Hippocampal formation (tissue), 2 donors: ENCODE results near the gene CCP110.
A peak's percentile ranks its signal among the peaks of the same experiment; 100 is the strongest.
"Not testable (repeated sequence)": the region's sequence is repeated elsewhere in the genome, so short reads cannot be mapped to it uniquely, and the experiment has no call there.

Source experiments
- DNase-seq, 2 donors: peaks; one replicate each; lab custom pipeline; 2025; lab: John Stamatoyannopoulos, UW

The CCP110 gene

GRCh38 chr16:19507867-19508266 lies 15.9 kb upstream of the CCP110 start:
- DNase-seq = no peak

GRCh38 chr16:19512297-19512696 lies 11.4 kb upstream of the CCP110 start:
- no peak for DNase-seq

DNA sequence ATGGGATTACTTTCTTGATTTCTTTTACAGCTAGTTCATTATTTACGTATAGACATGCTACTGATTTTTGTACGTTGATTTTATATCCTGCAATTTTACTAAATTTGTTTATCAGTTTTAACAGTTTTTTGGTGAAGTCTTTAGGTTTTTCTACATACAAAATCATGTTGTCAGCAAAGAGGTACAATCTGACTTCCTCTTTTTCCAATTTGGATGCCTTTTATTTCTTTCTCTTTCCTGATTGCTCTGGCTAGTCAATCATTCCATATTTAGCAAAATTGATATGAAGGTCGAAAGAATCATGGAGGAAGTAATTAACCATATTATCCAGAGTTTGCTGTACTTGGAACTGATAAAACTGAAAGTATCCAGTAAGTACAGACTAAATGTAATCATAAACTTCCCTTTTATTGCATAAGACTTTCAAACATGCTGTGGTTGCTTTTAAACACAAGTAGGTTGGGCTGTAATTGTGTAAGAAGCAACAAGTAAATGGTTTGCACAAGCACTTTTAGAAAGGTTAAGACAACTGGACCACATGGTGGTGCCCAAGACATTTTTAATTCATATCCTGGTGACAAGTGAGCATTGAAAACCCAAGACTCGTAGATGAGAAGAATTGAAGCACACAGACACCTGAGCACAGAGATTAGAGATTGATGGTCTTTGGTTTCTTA lies 10.2 kb upstream of the CCP110 start:
- DNase-seq = no peak

- DNase-seq = no peak
Measured at GRCh38 chr16:19515757-19516156, 8.0 kb upstream of the CCP110 start.

- DNase-seq = no peak
Measured at GRCh38 chr16:19517424-19518089, 6.2 kb upstream of the CCP110 start.

- no peak for DNase-seq
Measured at GRCh38 chr16:19518388-19518787, 5.4 kb upstream of the CCP110 start.

DNA sequence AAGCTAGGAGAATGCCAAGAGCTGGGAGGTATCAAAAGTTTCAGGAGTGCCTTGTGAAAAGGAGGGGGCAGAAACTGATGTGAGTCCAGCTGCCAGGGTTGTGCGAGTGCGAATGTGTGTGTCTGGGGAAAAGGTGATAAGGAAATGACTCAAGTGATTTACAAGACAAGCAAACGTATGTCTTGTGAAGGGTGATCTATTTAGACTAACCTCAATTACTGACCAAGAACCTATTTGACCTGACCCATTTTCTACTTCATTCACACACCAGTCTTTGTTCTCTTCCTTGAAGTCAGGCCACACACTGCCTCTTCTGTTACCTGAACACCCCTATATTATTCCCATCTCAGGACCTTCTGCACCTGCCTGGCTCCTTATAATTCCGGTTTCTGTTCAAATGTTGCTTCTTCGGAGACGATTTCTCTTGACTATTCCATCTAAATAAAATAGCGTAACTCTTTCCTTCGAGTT lies 2.8 kb upstream of the CCP110 start:
- DNase-seq = no peak

GRCh38 chr16:19521471-19522396 lies 2.0 kb upstream of the CCP110 start, which contains the start of gene GDE1:
TSS of gene GDE1 (minus strand) at chr16:19522098. CDS start at chr16:19521964, 134 bp downstream.
- peak; percentile 96 to 97 for DNase-seq

DNA sequence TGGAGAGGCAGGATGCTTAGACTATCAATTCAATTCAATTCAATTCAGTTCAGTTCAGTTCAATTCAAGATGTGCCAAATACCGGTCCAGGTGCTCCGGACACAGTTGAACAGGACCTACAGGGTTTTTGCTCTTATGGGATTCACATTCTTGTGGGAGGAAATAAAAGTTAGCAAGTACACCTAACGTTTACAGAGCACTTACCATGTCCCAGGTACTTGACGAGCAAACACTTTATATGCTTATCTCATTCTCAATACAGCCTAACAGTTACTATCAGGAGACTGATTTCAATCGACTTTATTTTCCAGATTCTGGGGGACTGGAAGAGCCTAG lies 1.4 kb upstream of the CCP110 start:
- no peak for DNase-seq

DNA sequence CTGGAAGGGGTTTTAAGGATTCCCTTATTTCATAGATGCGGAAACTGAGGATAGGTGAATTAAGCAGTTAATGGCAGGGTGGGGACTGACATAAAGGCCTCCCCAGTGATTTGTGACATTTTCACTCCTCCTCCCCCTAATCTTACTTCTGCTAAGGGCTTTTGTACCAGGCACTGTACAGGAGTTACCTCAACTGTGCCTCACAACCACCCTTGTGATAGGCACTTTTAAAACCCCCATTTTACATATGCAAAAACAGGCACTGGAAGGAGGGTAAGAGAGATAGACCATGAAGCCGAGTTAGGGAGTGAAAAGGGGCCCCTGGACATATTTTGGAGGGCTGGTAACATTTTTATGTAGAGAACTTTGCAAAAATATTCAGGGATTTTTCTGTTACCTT lies 982 bp upstream of the CCP110 start:
- no peak for DNase-seq

DNA sequence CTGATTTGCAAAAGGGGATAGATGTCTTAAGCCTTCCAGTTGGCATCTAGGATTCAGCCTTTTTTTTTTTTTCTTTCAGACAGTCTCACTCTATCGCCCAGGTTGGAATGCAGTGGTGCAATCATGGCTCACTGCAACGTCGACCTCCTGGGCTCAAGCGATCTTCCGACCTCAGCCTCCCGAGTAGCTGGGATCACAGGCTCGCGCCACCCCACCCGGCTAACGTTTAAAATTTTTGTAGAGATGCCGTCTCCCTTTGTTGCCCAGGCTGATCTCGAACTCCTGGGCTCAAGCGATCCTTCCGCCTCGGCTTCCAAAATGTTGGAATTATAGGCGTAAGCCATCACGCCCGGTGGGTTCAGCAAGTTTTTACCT lies 571 bp upstream of the CCP110 start:
- no peak for DNase-seq

- peak in 1 of 2 donors; percentile 43 for DNase-seq
Measured at GRCh38 chr16:19524356-19524615, 544 bp downstream of the CCP110 start.

DNA sequence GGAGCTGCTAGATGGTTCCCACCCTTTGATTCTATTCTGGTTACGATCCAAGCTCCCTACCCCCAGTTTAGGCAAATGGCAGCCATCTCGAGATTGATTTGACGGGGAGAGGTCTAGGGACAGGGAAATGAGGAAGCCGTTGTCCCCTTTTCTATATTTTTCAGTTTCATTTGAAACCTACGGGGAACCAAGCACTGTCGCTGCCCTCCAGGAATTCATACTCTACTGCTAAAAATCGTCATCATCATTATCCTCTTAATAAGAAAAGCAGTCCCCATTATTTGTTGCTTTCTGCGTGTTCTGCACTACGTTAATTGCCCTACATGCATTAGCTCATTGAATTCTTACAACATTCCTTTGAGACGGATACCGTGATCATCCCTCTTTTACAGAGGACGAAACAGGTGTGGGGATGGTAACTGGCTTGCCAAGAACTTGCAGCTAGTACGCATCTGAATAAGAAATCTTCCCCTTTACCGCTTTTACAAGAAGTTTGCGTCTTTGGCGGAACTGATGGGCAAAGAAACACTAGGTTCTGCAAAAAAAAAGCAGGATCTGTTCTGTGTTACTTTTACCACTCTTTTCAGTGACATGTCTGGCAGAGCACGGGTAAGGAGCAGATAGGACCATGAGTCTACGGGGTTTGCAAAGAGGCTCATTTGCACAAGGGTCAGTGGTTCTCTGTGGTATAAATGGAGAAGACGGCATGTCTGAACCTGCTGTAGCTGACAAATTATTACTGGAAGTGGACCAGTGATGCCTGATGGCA lies 1.1 kb downstream of the CCP110 start:
- DNase-seq = peak; percentile 25 to 65

DNA sequence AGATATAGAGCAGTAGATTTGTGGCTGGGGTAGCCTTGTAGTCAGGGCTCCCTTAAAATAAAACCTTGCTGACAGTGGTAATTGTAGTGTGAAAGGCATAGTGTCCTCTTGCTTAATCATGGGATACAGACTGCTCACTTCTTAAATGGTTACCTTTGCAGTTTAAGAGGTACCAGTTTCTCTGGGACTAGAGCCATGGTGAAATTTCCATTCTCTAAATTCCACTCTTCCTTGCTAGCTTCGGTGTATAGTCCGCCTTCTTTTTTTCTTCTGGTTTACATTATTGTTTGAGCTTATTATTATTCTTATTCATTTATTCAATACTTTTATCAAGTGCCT lies 1.6 kb downstream of the CCP110 start:
- DNase-seq = no peak

DNA sequence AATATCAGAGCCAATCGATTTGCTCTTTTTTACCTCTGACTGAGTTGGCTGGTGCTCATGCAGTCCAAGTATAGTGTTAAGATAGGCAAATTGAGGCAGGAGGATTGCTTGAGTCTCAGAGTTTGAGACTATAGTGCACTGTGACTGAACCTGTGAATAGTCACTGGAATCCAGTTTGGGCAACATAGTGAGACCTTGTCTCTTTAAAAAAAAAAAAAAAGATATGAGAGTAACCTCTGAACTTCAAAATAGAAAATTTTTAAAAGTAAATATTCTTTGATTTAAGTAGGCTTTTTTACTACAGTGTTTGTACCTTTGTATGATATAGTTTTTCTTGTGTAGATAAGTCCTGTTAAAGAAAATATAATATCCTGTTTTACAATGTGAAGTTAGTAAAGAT lies 3.4 kb downstream of the CCP110 start:
- no peak for DNase-seq

DNA sequence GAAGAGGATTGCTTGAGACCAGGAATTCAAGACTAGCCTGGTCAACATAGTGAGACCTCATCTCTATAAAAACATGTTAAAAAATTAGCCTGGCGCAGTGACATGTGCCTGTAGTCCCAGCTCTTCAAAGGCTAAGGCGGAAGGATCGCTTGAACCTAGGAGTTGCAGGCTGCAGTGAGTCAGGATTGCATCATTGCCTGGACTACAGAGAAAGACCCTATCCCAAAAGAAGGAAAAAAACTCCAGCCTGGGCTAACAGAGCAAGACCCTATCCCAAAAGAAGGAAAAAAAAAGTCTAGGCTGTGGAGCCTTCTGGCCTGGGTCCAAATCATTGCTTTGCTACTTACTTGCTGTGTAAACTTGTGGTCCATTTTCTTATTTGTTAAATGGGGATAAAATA lies 4.9 kb downstream of the CCP110 start:
- DNase-seq = no peak

GRCh38 chr16:19532601-19533000 lies 8.9 kb downstream of the CCP110 start:
- DNase-seq = peak in 1 of 2 donors; percentile 91

DNA sequence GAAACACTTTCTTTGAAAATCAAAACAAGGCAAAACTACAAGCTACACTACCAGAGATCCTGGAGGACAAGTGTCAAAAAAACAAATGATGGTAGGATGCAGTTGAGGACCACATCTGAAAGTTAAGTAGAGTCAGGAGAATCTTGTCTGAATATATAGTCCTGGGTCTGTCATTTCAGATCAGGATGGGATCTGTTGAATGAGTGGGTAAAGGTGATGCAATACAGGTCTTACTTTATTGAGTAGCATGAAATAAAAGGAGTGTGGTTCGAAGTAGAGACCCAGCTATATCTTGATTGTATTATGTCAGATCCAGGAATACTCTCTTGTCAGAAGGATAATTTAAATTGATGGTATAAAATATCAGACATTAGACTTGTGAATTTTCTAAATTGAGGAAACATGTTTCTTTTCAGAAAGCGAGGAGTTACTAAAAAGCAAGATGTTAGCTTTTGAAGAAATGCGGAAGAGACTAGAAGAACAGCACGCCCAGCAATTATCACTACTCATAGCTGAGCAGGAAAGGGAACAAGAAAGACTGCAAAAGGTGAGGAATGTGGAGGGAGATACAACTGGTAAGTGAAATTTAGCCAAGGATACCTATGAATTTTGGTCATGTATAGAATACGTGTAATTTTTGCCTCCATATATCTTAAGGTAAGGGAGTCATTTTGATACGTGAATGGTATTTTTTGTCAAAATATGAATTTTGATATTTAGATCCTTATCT lies 16.7 kb downstream of the CCP110 start:
- DNase-seq = no peak

- no peak for DNase-seq
Measured at GRCh38 chr16:19542138-19542821, 18.5 kb downstream of the CCP110 start.

DNA sequence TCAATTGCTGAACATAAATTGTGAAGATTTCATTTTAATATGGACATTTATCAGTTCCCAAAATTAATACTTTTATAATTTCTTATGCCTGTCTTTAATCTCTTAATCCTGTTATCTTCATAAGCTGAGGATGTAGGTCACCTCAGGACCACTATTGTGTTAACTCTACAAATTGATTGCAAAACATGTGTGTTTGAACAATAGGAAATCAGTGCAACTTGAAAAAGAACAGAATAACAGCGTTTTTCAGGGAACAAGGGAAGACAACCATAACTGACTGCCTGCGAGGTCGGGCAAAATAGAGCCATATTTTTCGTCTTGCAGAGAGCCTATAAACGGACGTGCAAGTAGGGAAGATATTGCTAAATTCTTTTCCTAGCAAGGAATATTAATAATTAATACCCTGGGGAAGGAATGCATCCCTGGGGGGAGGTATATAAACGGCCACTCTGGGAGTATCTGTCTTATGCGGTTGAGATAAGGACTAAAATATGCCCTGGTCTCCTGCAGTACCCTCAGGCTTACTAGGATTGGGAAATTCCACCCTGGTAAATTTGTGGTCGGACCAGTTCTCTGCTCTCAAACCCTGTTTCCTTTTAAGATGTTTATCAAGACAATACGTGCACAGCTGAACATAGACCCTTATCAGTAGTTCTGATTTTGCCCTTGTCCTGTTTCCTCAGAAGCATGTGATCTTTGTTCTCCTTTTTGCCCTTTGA lies 19.7 kb downstream of the CCP110 start:
- DNase-seq = not testable (repeated sequence)
